GM21619 (cell line): ENCODE measurements around the gene GJD4.

Source experiments
- ATAC-seq: cut with Tn5 transposase; IDR thresholded peaks from one replicate; pipeline ENCODE4 v1.9.1; 2021; ENCODE audit not compliant: unreplicated experiment

GJD4 gene

GRCh38 chr10:35644050-35644950 is 39.2 kb downstream of the GJD4 start:
- ATAC-seq, result no peak

- no peak for ATAC-seq
Measured at GRCh38 chr10:35650894-35651293, 45.8 kb downstream of the GJD4 start.

- no peak for ATAC-seq
Measured at GRCh38 chr10:35652824-35653223, 47.7 kb downstream of the GJD4 start.

DNA sequence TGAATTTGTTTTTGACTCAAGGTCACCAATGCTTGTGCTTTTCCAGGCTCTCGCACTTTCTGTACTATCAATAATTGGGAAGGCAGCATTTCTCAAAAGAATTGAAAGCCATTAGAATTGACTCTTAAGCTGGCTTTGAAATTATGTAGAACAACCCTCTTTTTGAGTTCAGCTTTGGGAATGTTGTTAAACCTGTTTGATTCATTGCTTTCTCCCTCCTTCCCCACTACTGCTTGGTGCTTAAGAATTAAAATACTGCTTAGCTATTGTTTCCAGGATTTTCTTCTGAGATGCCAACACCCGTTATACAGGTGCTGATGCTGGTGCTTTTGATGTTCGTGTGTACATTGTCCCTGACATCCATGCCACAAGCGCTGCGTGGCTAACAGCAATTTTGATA is 52.5 kb downstream of the GJD4 start:
- ATAC-seq, result no peak
